Epithelial cell of proximal tubule (primary cell): ENCODE data around the gene FERMT3. TPM values are rescaled to one million over a fixed set of nuclear protein-coding genes. Genes with fewer than 3 reads are reported as not detected.

Source experiments
- DNase-seq: peaks from one replicate; pipeline ENCODE4 v3.0.0-alpha.2; 2011; ENCODE audit warnings: low read depth
- H3K4me3 ChIP-seq: 2 replicates; pipeline ENCODE4 v1.5.1; 2011; ENCODE audit warnings: low read depth, mild to moderate bottlenecking, low read length
- CTCF ChIP-seq: conservative IDR thresholded peaks from 2 replicates; pipeline ENCODE4 v1.5.1; 2012; ENCODE audit warnings: low read depth, mild to moderate bottlenecking, low read length
- total RNA-seq: library from RNA; depleted of rRNA; stranded (reverse); fragments of >200 nt; gene quantifications from 2 replicates; pipeline ENCODE4 v1.2.3, GENCODE V29; 2015

FERMT3 gene
- total RNA-seq, 1 donor from 2014 or later, result 0.29 TPM

- TF ChIP-seq CTCF, result peak; percentile 61
- peak within 1 kb of the TSS; percentile 95 for H3K4me3 ChIP-seq
- no peak for DNase-seq
Measured at GRCh38 chr11:64251016-64251752, 44.7 kb downstream of the FERMT3 start, which contains the start of gene PLCB3. TSS of gene PLCB3 (plus strand) at chr11:64251530. CDS start at chr11:64251650, 120 bp downstream.

- DNase-seq, result no peak
- TF ChIP-seq CTCF, result no peak
- peak overlapping the region; percentile 95 for H3K4me3 ChIP-seq
Measured at GRCh38 chr11:64251753-64252002, 45.2 kb downstream of the FERMT3 start.

- DNase-seq, result no peak
- peak; percentile 54 for TF ChIP-seq CTCF
- H3K4me3 ChIP-seq, result peak overlapping the region; percentile 95
Measured at GRCh38 chr11:64252003-64252872, 45.7 kb downstream of the FERMT3 start.

GRCh38 chr11:64253043-64253442 is 46.5 kb downstream of the FERMT3 start:
- DNase-seq, result no peak
- H3K4me3 ChIP-seq, result no peak overlapping the region
- TF ChIP-seq CTCF, result no peak

- TF ChIP-seq CTCF, result no peak
- H3K4me3 ChIP-seq, result no peak overlapping the region
- DNase-seq, result no peak
Measured at GRCh38 chr11:64253481-64253880, 47.0 kb downstream of the FERMT3 start.

GRCh38 chr11:64254326-64254725 is 47.8 kb downstream of the FERMT3 start:
- no peak overlapping the region for H3K4me3 ChIP-seq
- DNase-seq, result no peak
- TF ChIP-seq CTCF, result no peak
